Endothelial cell of umbilical vein (primary cell): ENCODE data around the gene IMPA2. TPM values are rescaled to one million over a fixed set of nuclear protein-coding genes. Genes with fewer than 3 reads are reported as not detected.

Experiments used
- BruUV-seq: library from RNA; stranded (reverse); fragments of 400-500 nt; replicated peaks from 2 replicates; lab custom pipeline; 2021; lab: Mats Ljungman, UMichigan
- CTCF ChIA-PET: fragments of 300-600, 350-600 bp; sonication (Branson Sonifier 250); formaldehyde crosslinking; loops from one replicate; lab custom pipeline; 2021; ENCODE audit warnings: antibody characterized with exemption, inconsistent platforms; lab: Charles Lee
- POLR2A ChIA-PET: fragments of 300-600, 350-600 bp; sonication (Branson Sonifier 250); formaldehyde crosslinking; loops from one replicate; lab custom pipeline; 2021; ENCODE audit warnings: antibody characterized with exemption, inconsistent platforms; lab: Charles Lee
- DNase-seq: peaks from one replicate; pipeline ENCODE4 v3.0.0-alpha.2; 2011; ENCODE audit warnings: low read depth, low spot score
- FAIRE-seq: peaks from 2 replicates; lab custom pipeline; 2011; peaks lifted over from hg19 to GRCh38; lab: Jason Lieb, UNC
- H2AFZ ChIP-seq: 2 replicates; pipeline ENCODE4 v1.6.0; 2012; ENCODE audit warnings: low read depth, low read length, control low read depth, inconsistent platforms
- H3K27ac ChIP-seq: 2 replicates; pipeline ENCODE4 v1.5.1; 2011; ENCODE audit warnings: low read depth, mild to moderate bottlenecking, control low read depth, low read length, moderate library complexity; ENCODE audit not compliant: insufficient read depth
- H3K27me3 ChIP-seq, 2 experiments: 2 replicates each; pipeline versions ENCODE4 v1.6.0 to v1.6.1; 2011; ENCODE audit warnings: low read length in 2 of 2, mixed read lengths in 1 of 2; ENCODE audit not compliant: control insufficient read depth in 2 of 2, insufficient read depth in 2 of 2
- H3K36me3 ChIP-seq, 2 experiments: 2 replicates in 1 of 2; 3 replicates in 1 of 2; pipeline ENCODE4 v1.5.1; 2011; ENCODE audit warnings: low read length in 2 of 2, mild to moderate bottlenecking in 1 of 2, moderate library complexity in 1 of 2; ENCODE audit not compliant: control insufficient read depth in 2 of 2, insufficient read depth in 2 of 2; ENCODE audit errors: extremely low read depth in 1 of 2
- H3K4me1 ChIP-seq: 3 replicates; pipeline ENCODE4 v1.5.1; 2011; ENCODE audit warnings: mild to moderate bottlenecking, low read length; ENCODE audit not compliant: control insufficient read depth, insufficient read depth; ENCODE audit errors: extremely low read depth
- H3K4me2 ChIP-seq: 2 replicates; pipeline ENCODE4 v1.6.1; 2011; ENCODE audit warnings: low read length, control low read depth, mixed read lengths; ENCODE audit not compliant: insufficient read depth
- H3K4me3 ChIP-seq, 3 experiments: fragments of 200-600 bp in 1 of 3; sonication (generic), shearing (Covaris generic) in 1 of 3; replicated peaks in 1 of 3; 2 replicates each; pipeline ENCODE4 v1.5.1; 2011 to 2016; ENCODE audit warnings: control low read depth in 3 of 3, low read length in 3 of 3, mild to moderate bottlenecking in 2 of 3, inconsistent platforms in 1 of 3, low read depth in 1 of 3, moderate library complexity in 1 of 3; ENCODE audit not compliant: insufficient read depth in 1 of 3
- H3K79me2 ChIP-seq: 2 replicates; pipeline ENCODE4 v1.6.0; 2012; ENCODE audit warnings: low read length, inconsistent platforms; ENCODE audit not compliant: control insufficient read depth, insufficient read depth
- H3K9ac ChIP-seq: replicated peaks from 2 replicates; pipeline ENCODE3; 2011; ENCODE audit warnings: low read length, control low read depth; ENCODE audit not compliant: insufficient read depth; ENCODE audit errors: extremely low read depth
- H3K9me1 ChIP-seq: replicated peaks from 3 replicates; pipeline ENCODE4 v1.6.0; 2011; ENCODE audit warnings: mild to moderate bottlenecking, low read length; ENCODE audit not compliant: control insufficient read depth, insufficient read depth; ENCODE audit errors: extremely low read depth
- H3K9me3 ChIP-seq: replicated peaks from 2 replicates; pipeline ENCODE4 v1.5.1; 2012; ENCODE audit warnings: low read length, inconsistent platforms; ENCODE audit not compliant: control insufficient read depth, insufficient read depth
- H4K20me1 ChIP-seq: replicated peaks from 2 replicates; pipeline ENCODE3; 2011; ENCODE audit warnings: mild to moderate bottlenecking, low read length; ENCODE audit not compliant: control insufficient read depth, insufficient read depth; ENCODE audit errors: extremely low read depth
- CTCF ChIP-seq, 2 donors: IDR thresholded peaks; 1 replicate in 1 of 2; 2 replicates in 1 of 2; pipeline ENCODE4 v1.5.1; 2011; ENCODE audit warnings: low read length in 2 of 2, mild to moderate bottlenecking in 2 of 2, moderate library complexity in 2 of 2, control low read depth in 1 of 2, inconsistent platforms in 1 of 2, low read depth in 1 of 2; ENCODE audit not compliant: insufficient read depth in 1 of 2; ENCODE audit errors: extremely low read depth in 1 of 2
- EZH2 ChIP-seq: IDR thresholded peaks from 2 replicates; pipeline ENCODE4 v1.6.1; 2012; ENCODE audit warnings: borderline replicate concordance, low read depth, mild to moderate bottlenecking, moderate library complexity, low read length, inconsistent platforms; ENCODE audit not compliant: severe bottlenecking
- FOS ChIP-seq: IDR thresholded peaks from 2 replicates; pipeline ENCODE4 v1.6.1; 2011; ENCODE audit warnings: mild to moderate bottlenecking, low read length, moderate library complexity, borderline replicate concordance; ENCODE audit not compliant: insufficient read depth
- GATA2 ChIP-seq: IDR thresholded peaks from 2 replicates; pipeline ENCODE4 v1.7.0; 2011; ENCODE audit warnings: low read depth, mild to moderate bottlenecking, moderate library complexity, mixed read lengths, low read length; ENCODE audit not compliant: insufficient read length, insufficient read depth
- JUN ChIP-seq: IDR thresholded peaks from 2 replicates; pipeline ENCODE4 v1.6.1; 2011; ENCODE audit warnings: borderline replicate concordance, low read depth; ENCODE audit not compliant: insufficient read length, insufficient read depth
- MAX ChIP-seq: IDR thresholded peaks from 2 replicates; pipeline ENCODE4 v1.6.1; 2011; ENCODE audit not compliant: insufficient read depth, insufficient read length
- MYC ChIP-seq: IDR thresholded peaks from one replicate; pipeline ENCODE4 v1.6.1; 2011; ENCODE audit warnings: mild to moderate bottlenecking, low read depth, low read length
- POLR2A ChIP-seq: IDR thresholded peaks from 2 replicates; pipeline ENCODE4 v1.6.1; 2012; ENCODE audit warnings: low read depth, mild to moderate bottlenecking, control low read depth, low read length
- POLR2AphosphoS5 ChIP-seq: IDR thresholded peaks from 2 replicates; pipeline ENCODE4 v1.6.1; 2012; ENCODE audit warnings: low read depth, mild to moderate bottlenecking, control low read depth, low read length, moderate library complexity; ENCODE audit not compliant: insufficient read depth
- dilution Hi-C: fragments of 300-500 bp; cut with MboI; formaldehyde crosslinking; loops from one replicate; pipeline ENCODE4 v1.15.0; 2019; ENCODE audit warnings: low sequenced_read_pairs; ENCODE audit not compliant: extremely low pct_ligation_motif_present
- intact Hi-C: fragments of 100-400 bp; cut with micrococcal nuclease; formaldehyde crosslinking; loops from one replicate; pipeline ENCODE4 v1.10.0; 2022
- polyA plus RNA-seq, 4 experiments: library from polyadenylated mRNA; depleted of rRNA in 3 of 4; stranded (reverse) in 3 of 4; unstranded in 1 of 4; fragments of >200 nt; gene quantifications; 2 replicates each; pipeline versions ENCODE4 v1.2.1 to v1.2.3, GENCODE V29; 2011 to 2012; ENCODE audit warnings: missing spikeins in 1 of 4
- total RNA-seq: library from RNA; stranded (reverse); gene quantifications from 2 replicates; pipeline ENCODE4 v1.2.3, GENCODE V29; 2021

The IMPA2 gene
- total and polyA plus RNA-seq, 2 donors (not counting 3 experiments of a cell fraction or from before 2014, with no cell fraction given): 6.1 to 8.0 TPM

GRCh38 chr18:11943551-11943950, 37.8 kb upstream of the IMPA2 start:
- no peak for TF ChIP-seq MYC
- TF ChIP-seq JUN: no peak
- no peak for TF ChIP-seq POLR2AphosphoS5
- TF ChIP-seq POLR2A: no peak
- TF ChIP-seq FOS: no peak
- TF ChIP-seq MAX: no peak
- TF ChIP-seq EZH2: no peak
- TF ChIP-seq CTCF (IDR thresholded peaks at IDR 0.05; ENCODE audit: extremely low read depth in 1 of 2, insufficient read depth in 1 of 2, low read depth in 1 of 2, low read length in 2 of 2): no peak
- no peak for TF ChIP-seq GATA2
- peaks cover 11% of the 10 kb centered on the region for H3K4me1 ChIP-seq
- CTCF ChIA-PET: interaction anchor here (1.0 to 15.3 kb wide), 2 partner anchors 12 to 50 kb away, joined by 3 to 717 read pairs; no protein-coding TSS in a partner anchor
- POLR2A ChIA-PET: no interaction called here
- no peak overlapping the region for H3K4me3 ChIP-seq
- no peaks in the 10 kb centered on the region for H4K20me1 ChIP-seq
- no peak overlapping the region for H3K27ac ChIP-seq
- H3K9me3 ChIP-seq: no peaks in the 10 kb centered on the region
- H3K4me2 ChIP-seq: no peak overlapping the region
- no peaks in the 10 kb centered on the region for H3K36me3 ChIP-seq
- dilution Hi-C loops (no loop called here), intact Hi-C loops (no loop called here)
- no peak for DNase-seq
- no peaks in the 10 kb centered on the region for H3K9me1 ChIP-seq
- H3K79me2 ChIP-seq: no peaks in the 10 kb centered on the region
- H3K27me3 ChIP-seq: no peaks in the 10 kb centered on the region
- BruUV-seq: no TSS peak
- no peak overlapping the region for H2AFZ ChIP-seq
- no peak overlapping the region for H3K9ac ChIP-seq
- no peak for FAIRE-seq
